ENCODE data around the gene RAB37.

The RAB37 gene

GRCh38 chr17:74776044-74776962, 39.2 kb downstream of the RAB37 start, which contains the start of gene NAT9:
TSS of gene NAT9 (minus strand) at chr17:74776345. CDS start at chr17:74775698, 647 bp downstream.
- in situ Hi-C loops (cut with MboI; ENCODE audit: low sequenced_read_pairs) = no loop called here

GRCh38 chr17:74776990-74777389, 39.9 kb downstream of the RAB37 start:
- in situ Hi-C loops (cut with MboI; ENCODE audit: low sequenced_read_pairs) = no loop called here

GRCh38 chr17:74777901-74778515, 41.0 kb downstream of the RAB37 start:
- in situ Hi-C loops (cut with MboI; ENCODE audit: low sequenced_read_pairs) = no loop called here

GRCh38 chr17:74778960-74779359, 41.9 kb downstream of the RAB37 start:
- in situ Hi-C loops (cut with MboI; ENCODE audit: low sequenced_read_pairs) = no loop called here

- in situ Hi-C loops (cut with MboI; ENCODE audit: low sequenced_read_pairs) = no loop called here
Observed at GRCh38 chr17:74779501-74779900, 42.4 kb downstream of the RAB37 start.

GRCh38 chr17:74779948-74780400, 42.9 kb downstream of the RAB37 start:
- in situ Hi-C loops (cut with MboI; ENCODE audit: low sequenced_read_pairs) = no loop called here

GRCh38 chr17:74780443-74781238, 43.6 kb downstream of the RAB37 start:
- in situ Hi-C loops (cut with MboI; ENCODE audit: low sequenced_read_pairs) = no loop called here

GRCh38 chr17:74782571-74782970, 45.5 kb downstream of the RAB37 start:
- in situ Hi-C loops (cut with MboI; ENCODE audit: low sequenced_read_pairs) = no loop called here

GRCh38 chr17:74784125-74784810, 47.2 kb downstream of the RAB37 start:
- in situ Hi-C loops (cut with MboI; ENCODE audit: low sequenced_read_pairs) = no loop called here

GRCh38 chr17:74785096-74785980, 48.3 kb downstream of the RAB37 start:
- in situ Hi-C loops (cut with MboI; ENCODE audit: low sequenced_read_pairs) = no loop called here

- in situ Hi-C loops (cut with MboI; ENCODE audit: low sequenced_read_pairs) = no loop called here
Observed at GRCh38 chr17:74785981-74786360, 48.9 kb downstream of the RAB37 start.

- in situ Hi-C loops (cut with MboI; ENCODE audit: low sequenced_read_pairs) = no loop called here
Observed at GRCh38 chr17:74786431-74787055, 49.5 kb downstream of the RAB37 start.

- in situ Hi-C loops (cut with MboI; ENCODE audit: low sequenced_read_pairs) = loop anchor here (5.0 kb wide), 1 partner anchor 72 kb away; no protein-coding TSS in a partner anchor
Observed at GRCh38 chr17:74790161-74791058, 53.4 kb downstream of the RAB37 start.

GRCh38 chr17:74792586-74793105, 55.6 kb downstream of the RAB37 start:
- in situ Hi-C loops (cut with MboI; ENCODE audit: low sequenced_read_pairs) = loop anchor here (5.0 kb wide), 1 partner anchor 70 kb away; no protein-coding TSS in a partner anchor

- in situ Hi-C loops (cut with MboI; ENCODE audit: low sequenced_read_pairs) = no loop called here
Observed at GRCh38 chr17:74795327-74796020, 58.4 kb downstream of the RAB37 start.

GRCh38 chr17:74796211-74796610, 59.2 kb downstream of the RAB37 start:
- in situ Hi-C loops (cut with MboI; ENCODE audit: low sequenced_read_pairs) = no loop called here

- in situ Hi-C loops (cut with MboI; ENCODE audit: low sequenced_read_pairs) = no loop called here
Observed at GRCh38 chr17:74796866-74797265, 59.8 kb downstream of the RAB37 start.
